Right hindlimb (tissue), 1 donor: ENCODE measurements around the gene CELF3.
"Not testable (repeated sequence)": the region's sequence is repeated elsewhere in the genome, so short reads cannot be mapped to it uniquely, and the experiment has no call there.

Experiments used
- DNase-seq: peaks from one replicate; pipeline ENCODE4 v3.0.0-alpha.2; 2018

The CELF3 gene

GRCh38 chr1:151693057-151693651 lies 23.4 kb downstream of the CELF3 start:
- no peak for DNase-seq

- DNase-seq, result no peak
Observed at GRCh38 chr1:151692226-151692625, 24.4 kb downstream of the CELF3 start.

GRCh38 chr1:151689494-151689893 lies 27.1 kb downstream of the CELF3 start:
- DNase-seq, result no peak

GRCh38 chr1:151686561-151686960 lies 30.0 kb downstream of the CELF3 start:
- DNase-seq, result no peak

GRCh38 chr1:151684128-151684527 lies 32.5 kb downstream of the CELF3 start:
- no peak for DNase-seq

- DNase-seq, result not testable (repeated sequence)
Observed at GRCh38 chr1:151682901-151683300, 33.7 kb downstream of the CELF3 start.

- DNase-seq, result no peak
Observed at GRCh38 chr1:151681923-151682322, 34.7 kb downstream of the CELF3 start.

- no peak for DNase-seq
Observed at GRCh38 chr1:151680826-151681225, 35.8 kb downstream of the CELF3 start.

- no peak for DNase-seq
Observed at GRCh38 chr1:151680391-151680790, 36.2 kb downstream of the CELF3 start.

GRCh38 chr1:151673407-151673806 lies 43.2 kb downstream of the CELF3 start:
- no peak for DNase-seq

- not testable (repeated sequence) for DNase-seq
Observed at GRCh38 chr1:151670036-151670675, 46.4 kb downstream of the CELF3 start.

GRCh38 chr1:151668090-151668489 lies 48.5 kb downstream of the CELF3 start:
- DNase-seq, result no peak

GRCh38 chr1:151661751-151662150 lies 54.9 kb downstream of the CELF3 start:
- no peak for DNase-seq

- no peak for DNase-seq
Observed at GRCh38 chr1:151655371-151655770, 61.2 kb downstream of the CELF3 start.

- no peak for DNase-seq
Observed at GRCh38 chr1:151653397-151653796, 63.2 kb downstream of the CELF3 start.
